K562 (cell line): ENCODE data around the gene KCNAB2. TPM values are rescaled to one million over a fixed set of nuclear protein-coding genes. Genes with fewer than 3 reads are reported as not detected.

ENCODE experiments used
- ATAC-seq: fragments of 200-7000 bp; cut with Tn5 transposase; 3 replicates; pipeline ENCODE4 v1.9.1; 2020; ENCODE audit warnings: moderate library complexity
- BruUV-seq: library from RNA; stranded (reverse); fragments of 400-500 nt; replicated peaks from 2 replicates; lab custom pipeline; 2021; lab: Mats Ljungman, UMichigan
- CTCF ChIA-PET: fragments of 300-600 bp; formaldehyde crosslinking; extraction: SDS; loops from one replicate; lab custom pipeline; 2021; ENCODE audit warnings: low intra/inter-chr PET ratio; lab: Yijun Ruan, JAX
- POLR2A ChIA-PET: fragments of 300-600, 350-650 bp; sonication (Branson Sonifier 250); formaldehyde crosslinking; extraction: SDS; loops from one replicate; lab custom pipeline; 2021; ENCODE audit warnings: antibody characterized with exemption, inconsistent platforms; lab: Yijun Ruan, JAX
- DNase-seq, 4 experiments: peaks; one replicate each; pipeline versions ENCODE4 v3.0.0 to v3.0.0-alpha.2; 2011 to 2018; ENCODE audit warnings: low spot score in 3 of 4, mixed read lengths in 3 of 4; ENCODE audit errors: extremely low read depth in 1 of 4
- FAIRE-seq: peaks from 2 replicates; lab custom pipeline; 2011; peaks lifted over from hg19 to GRCh38; lab: Jason Lieb, UNC
- H2AFZ ChIP-seq: 2 replicates; pipeline ENCODE4 v1.6.0; 2011; ENCODE audit warnings: low read depth, low read length, control low read depth, inconsistent platforms
- H3K27ac ChIP-seq: fragments of 200-600 bp; 3 replicates; pipeline ENCODE4 v1.8.0; 2011; ENCODE audit warnings: low read depth, mild to moderate bottlenecking, control low read depth, inconsistent platforms, low read length, moderate library complexity, mixed read lengths; ENCODE audit errors: extremely low read depth
- H3K27me3 ChIP-seq, 2 experiments: fragments of 300-600 bp in 1 of 2; 2 replicates in 1 of 2; 3 replicates in 1 of 2; pipeline versions ENCODE4 v1.6.0 to v1.8.0; 2011; ENCODE audit warnings: inconsistent platforms in 2 of 2, low read length in 2 of 2, mild to moderate bottlenecking in 1 of 2, mixed read lengths in 1 of 2, moderate library complexity in 1 of 2; ENCODE audit not compliant: control insufficient read depth in 2 of 2, insufficient read depth in 2 of 2
- H3K36me3 ChIP-seq: fragments of 300-600 bp; 3 replicates; pipeline ENCODE4 v1.8.0; 2011; ENCODE audit warnings: mild to moderate bottlenecking, low read length, inconsistent platforms; ENCODE audit not compliant: control insufficient read depth, insufficient read depth
- H3K4me1 ChIP-seq, 2 experiments: fragments of 200-600 bp in 1 of 2; replicated peaks in 1 of 2; 2 replicates in 1 of 2; 3 replicates in 1 of 2; pipeline versions ENCODE4 v1.5.1 to v1.8.0; 2011; ENCODE audit warnings: inconsistent platforms in 2 of 2, low read length in 2 of 2, mild to moderate bottlenecking in 1 of 2, mixed read lengths in 1 of 2, moderate library complexity in 1 of 2; ENCODE audit not compliant: control insufficient read depth in 2 of 2, insufficient read depth in 2 of 2
- H3K4me2 ChIP-seq: 2 replicates; pipeline ENCODE4 v1.6.1; 2011; ENCODE audit warnings: low read length, control low read depth, inconsistent platforms, mixed read lengths; ENCODE audit not compliant: insufficient read depth
- H3K4me3 ChIP-seq: fragments of 200-600 bp; sonication (generic), shearing (Covaris generic); 2 replicates; pipeline ENCODE4 v1.5.1; 2016; ENCODE audit warnings: control low read depth, inconsistent platforms
- H3K79me2 ChIP-seq: fragments of 200-600 bp; 3 replicates; pipeline ENCODE4 v1.8.0; 2011; ENCODE audit warnings: low read length, inconsistent platforms; ENCODE audit not compliant: control insufficient read depth, insufficient read depth
- H3K9ac ChIP-seq, 2 experiments: 2 replicates each; pipeline versions ENCODE4 v1.6.0 to v1.6.1; 2011; ENCODE audit warnings: low read depth in 2 of 2, low read length in 2 of 2, control low read depth in 1 of 2, inconsistent platforms in 1 of 2, mild to moderate bottlenecking in 1 of 2, mixed read lengths in 1 of 2; ENCODE audit not compliant: insufficient read depth in 1 of 2
- H3K9me1 ChIP-seq: one replicate; pipeline ENCODE4 v1.6.0; 2011; ENCODE audit warnings: inconsistent platforms, mild to moderate bottlenecking, low read length, moderate library complexity; ENCODE audit not compliant: control insufficient read depth, insufficient read depth
- H3K9me3 ChIP-seq: replicated peaks from 2 replicates; pipeline ENCODE4 v1.5.1; 2011; ENCODE audit warnings: low read depth, low read length, inconsistent platforms; ENCODE audit not compliant: control insufficient read depth, insufficient read depth
- H4K20me1 ChIP-seq: replicated peaks from 2 replicates; pipeline ENCODE4 v1.6.1; 2011; ENCODE audit warnings: low read length, inconsistent platforms, mixed read lengths; ENCODE audit not compliant: control insufficient read depth, insufficient read depth
- BHLHE40 ChIP-seq: IDR thresholded peaks from 2 replicates; pipeline ENCODE4 v1.6.1; 2011; ENCODE audit warnings: low read length, improper control_type of control experiment
- BRCA1 ChIP-seq, 2 experiments: fragments of 450-650 bp in 1 of 2; sonication (generic) in 1 of 2; formaldehyde crosslinking in 1 of 2; IDR thresholded peaks; 2 replicates each; pipeline versions ENCODE4 v1.5.0 to v1.6.1; 2017 to 2020; ENCODE audit warnings: mild to moderate bottlenecking in 1 of 2, missing genetic modification reagents in 1 of 2
- GTF2E2 ChIP-seq: fragments of 200-800 bp; sonication (Bioruptor generic); IDR thresholded peaks from 2 replicates; pipeline ENCODE4 v1.6.1; 2016; ENCODE audit warnings: missing genetic modification characterization, missing compliant biosample characterization
- KAT8 ChIP-seq: fragments of 450-650 bp; IDR thresholded peaks from 2 replicates; pipeline ENCODE4 v1.6.1; 2016; ENCODE audit warnings: low read depth, mild to moderate bottlenecking
- MAFK ChIP-seq: IDR thresholded peaks from 2 replicates; pipeline ENCODE4 v1.6.1; 2011; ENCODE audit warnings: low read length, improper control_type of control experiment
- RFX7 ChIP-seq: fragments of 250-450 bp; sonication (Bioruptor Pico); IDR thresholded peaks from 2 replicates; pipeline ENCODE4 v1.5.1; 2021; ENCODE audit warnings: mild to moderate bottlenecking
- RNF2 ChIP-seq: sonication (generic); IDR thresholded peaks from 2 replicates; pipeline ENCODE4 v1.6.1; 2016
- SAFB2 ChIP-seq: fragments of 200-400 bp; formaldehyde crosslinking; IDR thresholded peaks from 2 replicates; pipeline ENCODE4 v1.6.1; 2018; ENCODE audit warnings: borderline replicate concordance, low read length, low read depth, moderate library complexity; ENCODE audit not compliant: severe bottlenecking
- SIN3B ChIP-seq: fragments of 450-650 bp; IDR thresholded peaks from 2 replicates; pipeline ENCODE4 v1.6.1; 2017; ENCODE audit warnings: low read depth, mild to moderate bottlenecking, moderate library complexity
- SRF ChIP-seq, 2 experiments: fragments of 250-450, 450-650 bp in 1 of 2; sonication (Bioruptor Pico) in 1 of 2; sonication (generic) in 1 of 2; formaldehyde crosslinking; IDR thresholded peaks; 2 replicates each; pipeline versions ENCODE4 v1.5.0 to v1.5.1; 2020 to 2022; ENCODE audit warnings: mild to moderate bottlenecking in 1 of 2, missing genetic modification reagents in 1 of 2
- STAT5B ChIP-seq: fragments of 250-450 bp; sonication (Bioruptor Pico); IDR thresholded peaks from 2 replicates; pipeline ENCODE4 v1.8.0; 2021; ENCODE audit warnings: mild to moderate bottlenecking, inconsistent platforms
- ZBTB7A ChIP-seq: IDR thresholded peaks from 2 replicates; pipeline ENCODE4 v1.6.1; 2011; ENCODE audit warnings: low read depth, mild to moderate bottlenecking, low read length, moderate library complexity, borderline replicate concordance; ENCODE audit not compliant: control insufficient read depth
- ZNF778 ChIP-seq: fragments of 450-650 bp; formaldehyde crosslinking; IDR thresholded peaks from 2 replicates; pipeline ENCODE4 v1.4.0; 2020; ENCODE audit warnings: mild to moderate bottlenecking, moderate library complexity
- ZNF830 ChIP-seq: fragments of 250-450 bp; sonication (Bioruptor Pico); IDR thresholded peaks from 2 replicates; pipeline ENCODE4 v1.5.0; 2021; ENCODE audit warnings: mild to moderate bottlenecking
- ZSCAN29 ChIP-seq: fragments of 450-650 bp; IDR thresholded peaks from 2 replicates; pipeline ENCODE4 v1.6.1; 2017
- WGBS: fragments of 100-300 bp; shearing (Covaris generic); methylation state at CpG from one replicate; pipeline ENCODE4 v1.1.6; 2016; ENCODE audit warnings: low coverage, mixed read lengths; ENCODE audit not compliant: insufficient coverage; ENCODE audit errors: missing lambda C conversion rate; 5-methylcytosine and 5-hydroxymethylcytosine counted together
- in situ Hi-C: fragments of 300-500 bp; cut with MboI; formaldehyde crosslinking; loops from 4 replicates; pipeline ENCODE4 v1.15.0; 2018; ENCODE audit warnings: inconsistent platforms, mixed read lengths
- intact Hi-C: fragments of 100-400 bp; cut with micrococcal nuclease; formaldehyde crosslinking; loops from 2 replicates; pipeline ENCODE4 v1.14.2; 2022
- polyA plus RNA-seq, 8 experiments: library from polyadenylated mRNA; depleted of rRNA in 4 of 8; stranded (reverse) in 5 of 8; unstranded in 3 of 8; fragments of >200 nt; fragmentation: Nextera tagmentation in 2 of 8; fragmentation: Illumina TruSeq in 1 of 8; extraction: Ambion mirVana in 2 of 8; extraction: Trizol in 1 of 8; gene quantifications; 2 replicates each; pipeline versions ENCODE4 v1.2.1 to v1.2.3, GENCODE V29; 2011 to 2014; ENCODE audit warnings: inconsistent platforms in 1 of 8, missing spikeins in 1 of 8
- total RNA-seq, 7 experiments: library from RNA; depleted of rRNA in 6 of 7; stranded (reverse); fragments of >200 nt in 6 of 7; fragmentation: Illumina TruSeq in 2 of 7; extraction: Trizol in 2 of 7; gene quantifications; 2 replicates each; pipeline versions ENCODE4 v1.2.1 to v1.2.3, GENCODE V29; 2011 to 2021; ENCODE audit warnings: low replicate concordance in 1 of 7
- TF ChIP-seq, protein P1 (sequence below): sonication (generic); formaldehyde crosslinking; IDR thresholded peaks from 2 replicates; pipeline ENCODE4 v1.8.0; 2022; ENCODE audit warnings: missing genetic modification reagents, mild to moderate bottlenecking, moderate library complexity, borderline replicate concordance
- TF ChIP-seq, protein P2 (sequence below): fragments of 450-650 bp; formaldehyde crosslinking; IDR thresholded peaks from 2 replicates; pipeline ENCODE4 v1.4.0; 2022; ENCODE audit warnings: missing genetic modification characterization
- TF ChIP-seq, protein P3 (sequence below): fragments of 450-650 bp; IDR thresholded peaks from 2 replicates; pipeline ENCODE4 v1.6.1; 2017; ENCODE audit warnings: antibody characterized with exemption
- TF ChIP-seq, protein P4 (sequence below): fragments of 200-800 bp; sonication (Bioruptor generic); IDR thresholded peaks from 2 replicates; pipeline ENCODE4 v1.6.1; 2017; ENCODE audit warnings: missing genetic modification characterization, missing compliant biosample characterization

KCNAB2 gene
- total and polyA plus RNA-seq, 9 of the 15 experiments (the other 6 are each of a cell fraction or from before 2014, with no cell fraction given), result 1.8 to 15.8 (median 7.1) TPM

DNA sequence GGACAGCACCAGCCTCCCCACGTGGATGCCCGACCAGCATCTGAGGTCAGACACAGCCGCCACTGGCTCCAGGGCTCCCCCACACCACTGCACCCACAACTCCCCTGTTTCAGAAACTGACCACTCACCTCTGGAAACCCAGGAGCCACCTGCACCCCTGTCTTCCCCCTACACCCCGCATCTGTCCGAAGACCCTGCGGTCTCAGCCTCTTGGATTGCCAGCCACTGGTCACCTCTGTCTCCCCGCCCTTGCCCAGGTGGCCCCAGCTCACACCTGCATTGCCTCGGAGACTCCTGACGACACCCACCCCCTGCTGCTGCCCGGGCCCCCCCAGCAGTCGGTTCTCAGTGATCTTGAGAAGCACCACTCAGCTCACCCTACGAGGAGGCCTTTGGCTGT is 32.2 kb upstream of the KCNAB2 start:
- peaks cover 9 to 27% of the 10 kb centered on the region in 2 experiments for H3K4me1 ChIP-seq
- peaks cover 20% of the 10 kb centered on the region; the same call in 1 of the 2 replicates for H4K20me1 ChIP-seq
- in situ Hi-C loops, result no loop called here
- no peaks in the 10 kb centered on the region for H3K9me3 ChIP-seq
- H3K36me3 ChIP-seq, result no peaks in the 10 kb centered on the region; the same call in 2 of the 3 replicates
- CTCF ChIA-PET, result no interaction called here
- H3K27ac ChIP-seq, result no peak overlapping the region
- BruUV-seq, result no TSS peak
- no peaks in the 10 kb centered on the region for H3K27me3 ChIP-seq
- H3K9me1 ChIP-seq, result no peaks in the 10 kb centered on the region
- no peak overlapping the region for H3K9ac ChIP-seq
- no peak overlapping the region for H2AFZ ChIP-seq
- WGBS, result 77% methylated on average over 12 of the region's 12 CpGs
- intact Hi-C loops, result no loop called here
- DNase-seq (no peak), ATAC-seq (no peak), FAIRE-seq (no peak)
- H3K4me2 ChIP-seq, result no peak overlapping the region
- POLR2A ChIA-PET, result interaction anchor here (0.6 to 2.3 kb wide), 2 partner anchors 11 to 127 kb away, joined by 3 to 7 read pairs; no protein-coding TSS in a partner anchor
- no peaks in the 10 kb centered on the region; the same call in 2 of the 3 replicates for H3K79me2 ChIP-seq
- H3K4me3 ChIP-seq, result no peak overlapping the region
- TF ChIP-seq, protein P1, sequence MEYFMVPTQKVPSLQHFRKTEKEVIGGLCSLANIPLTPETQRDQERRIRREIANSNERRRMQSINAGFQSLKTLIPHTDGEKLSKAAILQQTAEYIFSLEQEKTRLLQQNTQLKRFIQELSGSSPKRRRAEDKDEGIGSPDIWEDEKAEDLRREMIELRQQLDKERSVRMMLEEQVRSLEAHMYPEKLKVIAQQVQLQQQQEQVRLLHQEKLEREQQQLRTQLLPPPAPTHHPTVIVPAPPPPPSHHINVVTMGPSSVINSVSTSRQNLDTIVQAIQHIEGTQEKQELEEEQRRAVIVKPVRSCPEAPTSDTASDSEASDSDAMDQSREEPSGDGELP, result no peak
- no peak for TF ChIP-seq ZNF830 (CRISPR knock-in tag)
- no peak for TF ChIP-seq RFX7 (CRISPR knock-in tag)
- TF ChIP-seq, protein P2, sequence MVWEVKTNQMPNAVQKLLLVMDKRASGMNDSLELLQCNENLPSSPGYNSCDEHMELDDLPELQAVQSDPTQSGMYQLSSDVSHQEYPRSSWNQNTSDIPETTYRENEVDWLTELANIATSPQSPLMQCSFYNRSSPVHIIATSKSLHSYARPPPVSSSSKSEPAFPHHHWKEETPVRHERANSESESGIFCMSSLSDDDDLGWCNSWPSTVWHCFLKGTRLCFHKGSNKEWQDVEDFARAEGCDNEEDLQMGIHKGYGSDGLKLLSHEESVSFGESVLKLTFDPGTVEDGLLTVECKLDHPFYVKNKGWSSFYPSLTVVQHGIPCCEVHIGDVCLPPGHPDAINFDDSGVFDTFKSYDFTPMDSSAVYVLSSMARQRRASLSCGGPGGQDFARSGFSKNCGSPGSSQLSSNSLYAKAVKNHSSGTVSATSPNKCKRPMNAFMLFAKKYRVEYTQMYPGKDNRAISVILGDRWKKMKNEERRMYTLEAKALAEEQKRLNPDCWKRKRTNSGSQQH, result no peak
- TF ChIP-seq STAT5B (CRISPR knock-in tag), result no peak
- no peak for TF ChIP-seq BRCA1 (IDR thresholded peaks at IDR 0.05)
- no peak for TF ChIP-seq BRCA1 (CRISPR knock-in tag; IDR thresholded peaks at IDR 0.05)
- no peak for TF ChIP-seq KAT8
- TF ChIP-seq GTF2E2 (tag), result no peak
- no peak for TF ChIP-seq ZBTB7A
- no peak for TF ChIP-seq SAFB2
- TF ChIP-seq RNF2, result no peak
- TF ChIP-seq, protein P3, sequence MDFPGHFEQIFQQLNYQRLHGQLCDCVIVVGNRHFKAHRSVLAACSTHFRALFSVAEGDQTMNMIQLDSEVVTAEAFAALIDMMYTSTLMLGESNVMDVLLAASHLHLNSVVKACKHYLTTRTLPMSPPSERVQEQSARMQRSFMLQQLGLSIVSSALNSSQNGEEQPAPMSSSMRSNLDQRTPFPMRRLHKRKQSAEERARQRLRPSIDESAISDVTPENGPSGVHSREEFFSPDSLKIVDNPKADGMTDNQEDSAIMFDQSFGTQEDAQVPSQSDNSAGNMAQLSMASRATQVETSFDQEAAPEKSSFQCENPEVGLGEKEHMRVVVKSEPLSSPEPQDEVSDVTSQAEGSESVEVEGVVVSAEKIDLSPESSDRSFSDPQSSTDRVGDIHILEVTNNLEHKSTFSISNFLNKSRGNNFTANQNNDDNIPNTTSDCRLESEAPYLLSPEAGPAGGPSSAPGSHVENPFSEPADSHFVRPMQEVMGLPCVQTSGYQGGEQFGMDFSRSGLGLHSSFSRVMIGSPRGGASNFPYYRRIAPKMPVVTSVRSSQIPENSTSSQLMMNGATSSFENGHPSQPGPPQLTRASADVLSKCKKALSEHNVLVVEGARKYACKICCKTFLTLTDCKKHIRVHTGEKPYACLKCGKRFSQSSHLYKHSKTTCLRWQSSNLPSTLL, result no peak
- no peak for TF ChIP-seq SRF (CRISPR knock-in tag; IDR thresholded peaks at IDR 0.05)
- no peak for TF ChIP-seq MAFK
- TF ChIP-seq ZNF778 (CRISPR knock-in tag), result no peak
- no peak for TF ChIP-seq SIN3B
- TF ChIP-seq, protein P4, sequence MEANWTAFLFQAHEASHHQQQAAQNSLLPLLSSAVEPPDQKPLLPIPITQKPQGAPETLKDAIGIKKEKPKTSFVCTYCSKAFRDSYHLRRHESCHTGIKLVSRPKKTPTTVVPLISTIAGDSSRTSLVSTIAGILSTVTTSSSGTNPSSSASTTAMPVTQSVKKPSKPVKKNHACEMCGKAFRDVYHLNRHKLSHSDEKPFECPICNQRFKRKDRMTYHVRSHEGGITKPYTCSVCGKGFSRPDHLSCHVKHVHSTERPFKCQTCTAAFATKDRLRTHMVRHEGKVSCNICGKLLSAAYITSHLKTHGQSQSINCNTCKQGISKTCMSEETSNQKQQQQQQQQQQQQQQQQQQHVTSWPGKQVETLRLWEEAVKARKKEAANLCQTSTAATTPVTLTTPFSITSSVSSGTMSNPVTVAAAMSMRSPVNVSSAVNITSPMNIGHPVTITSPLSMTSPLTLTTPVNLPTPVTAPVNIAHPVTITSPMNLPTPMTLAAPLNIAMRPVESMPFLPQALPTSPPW (CRISPR knock-in tag), result no peak
- no peak for TF ChIP-seq ZSCAN29
- no peak for TF ChIP-seq BHLHE40
